Spleen (tissue), 7 donors: ENCODE results near the gene CCDC71L.

Source experiments
- CTCF ChIP-seq, 11 experiments: fragments of 200-600 bp in 7 of 11; fragments of 450-650 bp in 4 of 11; sonication (generic) in 4 of 11; IDR thresholded peaks in 8 of 11; conservative IDR thresholded peaks in 3 of 11; 1 replicate in 7 of 11; 2 replicates in 4 of 11; pipeline versions ENCODE4 v1.4.0 to v1.8.0; 2016 to 2021; ENCODE audit warnings: antibody characterized with exemption in 11 of 11, inconsistent platforms in 4 of 11, mild to moderate bottlenecking in 1 of 11
- POLR2A ChIP-seq, 3 donors: fragments of 450-650 bp; IDR thresholded peaks; one replicate each; pipeline ENCODE4 v1.5.1; 2017; ENCODE audit warnings: antibody characterized with exemption in 3 of 3, mild to moderate bottlenecking in 1 of 3
- POLR2AphosphoS5 ChIP-seq, 3 donors: sonication (generic); formaldehyde crosslinking; IDR thresholded peaks; one replicate each; pipeline ENCODE4 v1.5.1; 2017; ENCODE audit warnings: antibody characterized with exemption in 3 of 3
- donor health status: DM: no; HTN: no; CAD: no; lungs with moderate emphysema.
- donor health status: DM: no; HTN: no; CAD: no.
- donor health status: DM: no; HTN: no; CAD: no.

GRCh38 chr7:106613279-106613678 lies 47.7 kb downstream of the CCDC71L start:
- TF ChIP-seq CTCF (IDR thresholded peaks at IDR 0.05 in 8 of 11, conservative IDR thresholded peaks at IDR 0.05 in 3 of 11) (no peak), POLR2A (IDR thresholded peaks at IDR 0.05) (no peak), POLR2AphosphoS5 (IDR thresholded peaks at IDR 0.05) (no peak)
